Ovary (tissue), 10 donors: ENCODE measurements around the gene TASOR2. TPM values are rescaled to one million over a fixed set of nuclear protein-coding genes. Genes with fewer than 3 reads are reported as not detected.

Source experiments
- DNase-seq, 5 donors: peaks; one replicate each; pipeline ENCODE4 v3.0.0-alpha.2; 2019 to 2020
- H3K27ac ChIP-seq, 2 donors: fragments of 200-600 bp; one replicate each; pipeline versions ENCODE4 v1.5.1 to v1.8.0; 2019 to 2022
- H3K27me3 ChIP-seq: fragments of 200-600 bp; one replicate; pipeline ENCODE4 v1.8.0; 2022
- H3K36me3 ChIP-seq: fragments of 200-600 bp; sonication (generic); one replicate; pipeline ENCODE4 v1.5.1; 2019
- H3K4me1 ChIP-seq: one replicate; pipeline ENCODE4 v1.8.1; 2013; ENCODE audit warnings: mild to moderate bottlenecking, moderate library complexity; ENCODE audit not compliant: insufficient read depth
- H3K4me3 ChIP-seq: fragments of 200-600 bp; sonication (generic); one replicate; pipeline ENCODE4 v1.5.1; 2017
- H3K9me3 ChIP-seq, 2 donors: fragments of 200-600 bp in 1 of 2; sonication (generic) in 1 of 2; one replicate each; pipeline versions ENCODE4 v1.5.1 to v1.8.1; 2013 to 2019; ENCODE audit warnings: mild to moderate bottlenecking in 1 of 2, moderate library complexity in 1 of 2
- EP300 ChIP-seq: sonication (generic); formaldehyde crosslinking; IDR thresholded peaks from one replicate; pipeline ENCODE4 v1.6.1; 2017; ENCODE audit warnings: antibody characterized with exemption
- POLR2A ChIP-seq: fragments of 450-650 bp; IDR thresholded peaks from one replicate; pipeline ENCODE4 v1.6.1; 2017; ENCODE audit warnings: antibody characterized with exemption, mild to moderate bottlenecking, moderate library complexity
- WGBS, 3 donors: extraction: QIAGEN DNeasy Blood & Tissue Kit in 1 of 3; methylation state at CpG; one replicate each; pipeline versions ENCODE4 v1.1.5 to v1.1.7; 2013 to 2017; 5-methylcytosine and 5-hydroxymethylcytosine counted together
- intact Hi-C, 4 donors: fragments of 100-400 bp; cut with DNase I; formaldehyde crosslinking; loops; one replicate each; pipeline versions ENCODE4 v1.11.0 to v1.15.1; 2022 to 2023
- long read RNA-seq, 3 donors: library from polyadenylated mRNA in 2 of 3; unstranded in 2 of 3; transcript quantifications; one replicate each; pipeline ENCODE4 v2.0.0 and lab custom pipeline, GENCODE V29; 2021 to 2026
- polyA plus RNA-seq, 2 donors: library from polyadenylated mRNA; stranded (reverse); fragments of 200-250 nt in 1 of 2; fragments of 350-450 nt in 1 of 2; fragmentation: Illumina TruSeq in 1 of 2; extraction: RNeasy Lipid Tissue Mini Kit (QIAGEN cat#74804) in 1 of 2; gene quantifications; one replicate each; pipeline ENCODE4 v1.2.3, GENCODE V29; 2013 to 2014
- total RNA-seq, 7 donors: library from RNA; depleted of rRNA in 2 of 7; stranded (reverse); fragments of >200 nt in 2 of 7; fragmentation: NEBNext Ultra II Directional in 3 of 7; extraction: Animal tissue kit (Norgen Biotek cat#: 25700) in 3 of 7; gene quantifications; one replicate each; pipeline versions ENCODE4 v1.1.0 to v1.2.4, GENCODE V29; 2016 to 2023
- TF ChIP-seq, protein P1 (sequence below), 3 donors: fragments of 450-650 bp in 2 of 3; fragments of 200-600 bp in 1 of 3; IDR thresholded peaks; one replicate each; pipeline versions ENCODE4 v1.5.1 to v1.8.0; 2016 to 2022; ENCODE audit warnings: antibody characterized with exemption in 3 of 3, mild to moderate bottlenecking in 1 of 3
- donor health status: DM: no; HTN: no; CAD: no; lungs with moderate emphysema.
- donor health status: DM: no; HTN: no; CAD: no.
- donor health status: Bipolar disorder and iron deficiency.
- donor health status: DM: yes; HTN: yes; CAD: no.
- donor health status: DM: no; HTN: no; CAD: no.
- donor health status: DM: yes; HTN: yes; CAD: no.

TASOR2 gene
- total RNA-seq: 10 to 100 TPM; 60.8 to 91.2 (median 70.0) TPM
- 10 to 100 TPM in 1 of 2 donors, 1 to 10 TPM in 1; 9.3 to 23.7 TPM for polyA plus RNA-seq
- long read RNA-seq, donor 1, partial matches to known transcripts: 8 of 17 reads
- long read RNA-seq, donor 1, other reads (novel, unspliced or antisense): 9 of 17 reads
- long read RNA-seq, donor 2, partial matches to known transcripts: 21 of 23 reads
- long read RNA-seq, donor 2, other reads (novel, unspliced or antisense): 0 of 23 reads
- long read RNA-seq, donor 3, partial matches to known transcripts: 8 of 12 reads
- long read RNA-seq, donor 3, other reads (novel, unspliced or antisense): 4 of 12 reads

GRCh38 chr10:5684318-5684970 is at the start of gene TASOR2:
TASOR2 (plus strand) TSS chr10:5684838; CDS start chr10:5720643, 35,805 bp downstream.
- no peaks in the 10 kb centered on the region for H3K9me3 ChIP-seq
- peak; percentile 97 to 99 (median 98) for DNase-seq
- no peaks in the 10 kb centered on the region for H3K27me3 ChIP-seq
- peak within 1 kb of the TSS; percentile 32 to 83 for H3K27ac ChIP-seq
- peaks cover 2% of the 10 kb centered on the region for H3K4me1 ChIP-seq
- H3K36me3 ChIP-seq: no peaks in the 10 kb centered on the region
- TF ChIP-seq, protein P1, sequence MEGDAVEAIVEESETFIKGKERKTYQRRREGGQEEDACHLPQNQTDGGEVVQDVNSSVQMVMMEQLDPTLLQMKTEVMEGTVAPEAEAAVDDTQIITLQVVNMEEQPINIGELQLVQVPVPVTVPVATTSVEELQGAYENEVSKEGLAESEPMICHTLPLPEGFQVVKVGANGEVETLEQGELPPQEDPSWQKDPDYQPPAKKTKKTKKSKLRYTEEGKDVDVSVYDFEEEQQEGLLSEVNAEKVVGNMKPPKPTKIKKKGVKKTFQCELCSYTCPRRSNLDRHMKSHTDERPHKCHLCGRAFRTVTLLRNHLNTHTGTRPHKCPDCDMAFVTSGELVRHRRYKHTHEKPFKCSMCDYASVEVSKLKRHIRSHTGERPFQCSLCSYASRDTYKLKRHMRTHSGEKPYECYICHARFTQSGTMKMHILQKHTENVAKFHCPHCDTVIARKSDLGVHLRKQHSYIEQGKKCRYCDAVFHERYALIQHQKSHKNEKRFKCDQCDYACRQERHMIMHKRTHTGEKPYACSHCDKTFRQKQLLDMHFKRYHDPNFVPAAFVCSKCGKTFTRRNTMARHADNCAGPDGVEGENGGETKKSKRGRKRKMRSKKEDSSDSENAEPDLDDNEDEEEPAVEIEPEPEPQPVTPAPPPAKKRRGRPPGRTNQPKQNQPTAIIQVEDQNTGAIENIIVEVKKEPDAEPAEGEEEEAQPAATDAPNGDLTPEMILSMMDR (IDR thresholded peaks at IDR 0.05): no peak
- TF ChIP-seq POLR2A: peak; percentile 20
- TF ChIP-seq EP300: no peak
- WGBS, 3 donors: 1% methylated on average over 54 of the region's 54 CpGs
- intact Hi-C loops: loop anchor here in 1 of 4 donors (10.0 kb wide), 1 partner anchor 130 kb away; the partner anchor contains the start of gene GDI2
- H3K4me3 ChIP-seq: peak within 1 kb of the TSS; percentile 96

DNA sequence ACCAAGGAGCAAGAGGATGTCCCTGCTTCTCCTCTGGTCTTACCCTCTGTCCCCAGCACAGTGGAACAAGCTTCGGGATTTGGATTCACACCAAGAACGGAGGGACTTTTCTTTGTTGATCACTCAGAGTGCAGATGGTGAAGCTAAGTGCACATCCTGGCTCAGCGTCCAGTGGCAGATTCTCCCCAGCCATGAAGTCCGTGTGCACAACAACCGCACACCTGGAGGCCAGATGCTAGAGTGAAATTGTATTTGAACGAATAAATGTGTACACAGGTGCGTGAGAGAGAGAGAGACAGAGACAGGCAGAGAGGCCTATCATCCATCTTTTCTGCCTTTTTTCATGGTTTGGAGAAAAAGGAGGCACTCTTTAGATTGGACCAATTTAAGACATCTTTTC is 49.7 kb upstream of the TASOR2 start:
- intact Hi-C loops: loop anchor here in 1 of 4 donors (10.0 kb wide), 1 partner anchor 240 kb away; no protein-coding TSS in a partner anchor
- Histone ChIP-seq H3K27ac (no peak overlapping the region), H3K27me3 (no peaks in the 10 kb centered on the region), H3K9me3 (no peaks in the 10 kb centered on the region), H3K4me1 (no peaks in the 10 kb centered on the region), H3K4me3 (no peak overlapping the region), H3K36me3 (no peaks in the 10 kb centered on the region)
- TF ChIP-seq, protein P1 (IDR thresholded peaks at IDR 0.05): no peak
- WGBS, 3 donors: 86 to 87% (median 87%) methylated on average over 7 of the region's 7 CpGs
- DNase-seq: no peak

GRCh38 chr10:5638494-5638893 is 46.1 kb upstream of the TASOR2 start:
- intact Hi-C loops: loop anchor here in 1 of 4 donors (10.0 kb wide), 1 partner anchor 236 kb away; no protein-coding TSS in a partner anchor
- Histone ChIP-seq H3K27ac (no peak overlapping the region), H3K36me3 (no peaks in the 10 kb centered on the region), H3K4me3 (no peak overlapping the region), H3K27me3 (no peaks in the 10 kb centered on the region), H3K4me1 (no peaks in the 10 kb centered on the region), H3K9me3 (no peaks in the 10 kb centered on the region)
- WGBS, 3 donors: 94 to 96% (median 94%) methylated on average over 10 of the region's 10 CpGs
- DNase-seq: no peak
- no peak for TF ChIP-seq EP300
- TF ChIP-seq, protein P1 (IDR thresholded peaks at IDR 0.05): no peak
- TF ChIP-seq POLR2A: no peak

DNA sequence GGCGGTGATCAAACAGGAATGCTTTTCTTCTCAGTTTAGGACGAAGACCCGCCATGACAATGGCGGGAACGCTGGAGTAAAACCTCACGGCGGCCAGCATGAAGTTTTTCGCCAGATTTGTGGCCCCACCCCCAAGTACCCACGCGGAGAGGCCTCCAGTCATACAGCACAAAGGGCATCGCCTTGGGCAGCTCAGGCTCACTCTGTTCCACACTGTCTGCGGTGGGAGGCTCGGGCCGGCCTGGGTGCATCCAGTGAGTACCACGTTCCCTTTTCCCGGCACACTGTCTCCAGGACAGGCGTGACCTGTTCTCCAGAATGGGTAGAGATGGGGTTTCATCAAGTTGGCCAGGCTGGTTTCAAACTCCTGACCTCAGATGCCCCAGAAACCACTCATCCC is 45.6 kb upstream of the TASOR2 start:
- no peak overlapping the region for H3K27ac ChIP-seq
- no peaks in the 10 kb centered on the region for H3K27me3 ChIP-seq
- peaks cover 3% of the 10 kb centered on the region for H3K4me1 ChIP-seq
- H3K36me3 ChIP-seq: no peaks in the 10 kb centered on the region
- TF ChIP-seq POLR2A (no peak), EP300 (no peak)
- TF ChIP-seq, protein P1 (IDR thresholded peaks at IDR 0.05): no peak
- intact Hi-C loops: loop anchor here in 1 of 4 donors (10.0 kb wide), 1 partner anchor 236 kb away; no protein-coding TSS in a partner anchor
- no peak overlapping the region for H3K4me3 ChIP-seq
- H3K9me3 ChIP-seq: no peaks in the 10 kb centered on the region
- DNase-seq: no peak
- WGBS, 3 donors: 93 to 96% (median 95%) methylated on average over 17 of the region's 17 CpGs
